GM21515 (cell line): Measurements from ENCODE around the gene TSPAN14.
A peak's percentile ranks its signal among the peaks of the same experiment; 100 is the strongest.

ENCODE experiments used
- ATAC-seq: cut with Tn5 transposase; IDR thresholded peaks from one replicate; pipeline ENCODE4 v1.9.1; 2021; ENCODE audit not compliant: unreplicated experiment

TSPAN14 gene

GRCh38 chr10:80486785-80487420 is 32.8 kb downstream of the TSPAN14 start:
- ATAC-seq, result no peak

- no peak for ATAC-seq
These were observed 33.3 kb downstream of the TSPAN14 start for GRCh38 chr10:80487421-80487785.

- no peak for ATAC-seq
These were observed 33.9 kb downstream of the TSPAN14 start for GRCh38 chr10:80487791-80488538.

GRCh38 chr10:80488539-80489066 is 34.5 kb downstream of the TSPAN14 start:
- no peak for ATAC-seq

- no peak for ATAC-seq
These were observed 35.4 kb downstream of the TSPAN14 start for GRCh38 chr10:80489371-80490112.

- no peak for ATAC-seq
These were observed 37.4 kb downstream of the TSPAN14 start for GRCh38 chr10:80491251-80492102.

- ATAC-seq, result peak; percentile 44
These were observed 38.9 kb downstream of the TSPAN14 start for GRCh38 chr10:80492848-80493521.

GRCh38 chr10:80493522-80494051 is 39.5 kb downstream of the TSPAN14 start:
- peak; percentile 42 for ATAC-seq

- ATAC-seq, result no peak
These were observed 42.6 kb downstream of the TSPAN14 start for GRCh38 chr10:80496555-80497172.

GRCh38 chr10:80497187-80498077 is 43.3 kb downstream of the TSPAN14 start:
- ATAC-seq, result no peak

GRCh38 chr10:80498078-80498832 is 44.1 kb downstream of the TSPAN14 start:
- ATAC-seq, result no peak

- ATAC-seq, result no peak
These were observed 45.0 kb downstream of the TSPAN14 start for GRCh38 chr10:80498833-80499741.

- ATAC-seq, result peak; percentile 58
These were observed 46.7 kb downstream of the TSPAN14 start for GRCh38 chr10:80500572-80501380.

- ATAC-seq, result no peak
These were observed 47.3 kb downstream of the TSPAN14 start for GRCh38 chr10:80501381-80501912.

GRCh38 chr10:80501913-80502521 is 47.9 kb downstream of the TSPAN14 start:
- no peak for ATAC-seq
